GM21367 (cell line): ENCODE measurements around the gene MEGF11.

ENCODE experiments used
- ATAC-seq: cut with Tn5 transposase; IDR thresholded peaks from one replicate; pipeline ENCODE4 v1.9.1; 2021; ENCODE audit not compliant: unreplicated experiment

MEGF11 gene

GRCh38 chr15:66219339-66219738 is 34.2 kb downstream of the MEGF11 start:
- no peak for ATAC-seq

GRCh38 chr15:66216806-66217205 is 36.7 kb downstream of the MEGF11 start:
- no peak for ATAC-seq

GRCh38 chr15:66215811-66216210 is 37.7 kb downstream of the MEGF11 start:
- no peak for ATAC-seq

- ATAC-seq, result no peak
Observed at GRCh38 chr15:66214246-66214645, 39.3 kb downstream of the MEGF11 start.

- no peak for ATAC-seq
Observed at GRCh38 chr15:66212563-66212921, 41.0 kb downstream of the MEGF11 start.

- no peak for ATAC-seq
Observed at GRCh38 chr15:66211670-66212562, 41.6 kb downstream of the MEGF11 start.

- no peak for ATAC-seq
Observed at GRCh38 chr15:66210684-66211083, 42.9 kb downstream of the MEGF11 start.

GRCh38 chr15:66198757-66199156 is 54.8 kb downstream of the MEGF11 start:
- no peak for ATAC-seq

GRCh38 chr15:66196602-66197001 is 56.9 kb downstream of the MEGF11 start:
- ATAC-seq, result no peak

- ATAC-seq, result no peak
Observed at GRCh38 chr15:66195621-66196230, 57.8 kb downstream of the MEGF11 start.

- no peak for ATAC-seq
Observed at GRCh38 chr15:66193066-66193465, 60.5 kb downstream of the MEGF11 start.

GRCh38 chr15:66190746-66191145 is 62.8 kb downstream of the MEGF11 start:
- no peak for ATAC-seq

GRCh38 chr15:66189291-66189690 is 64.3 kb downstream of the MEGF11 start:
- no peak for ATAC-seq

- no peak for ATAC-seq
Observed at GRCh38 chr15:66188464-66188863, 65.1 kb downstream of the MEGF11 start.

GRCh38 chr15:66187271-66187670 is 66.3 kb downstream of the MEGF11 start:
- ATAC-seq, result no peak

- ATAC-seq, result no peak
Observed at GRCh38 chr15:66186049-66186825, 67.3 kb downstream of the MEGF11 start.

- no peak for ATAC-seq
Observed at GRCh38 chr15:66184936-66185790, 68.4 kb downstream of the MEGF11 start.

GRCh38 chr15:66184492-66184891 is 69.1 kb downstream of the MEGF11 start:
- ATAC-seq, result no peak

- ATAC-seq, result no peak
Observed at GRCh38 chr15:66180531-66181097, 72.9 kb downstream of the MEGF11 start.

- no peak for ATAC-seq
Observed at GRCh38 chr15:66178531-66178910, 75.0 kb downstream of the MEGF11 start.
